SHP77 (cell line): Measurements from ENCODE around the gene RNF222.

Experiments used
- DNase-seq, 2 experiments: peaks; one replicate each; lab custom pipeline; 2025; lab: John Stamatoyannopoulos, UW

RNF222 gene, protein sequence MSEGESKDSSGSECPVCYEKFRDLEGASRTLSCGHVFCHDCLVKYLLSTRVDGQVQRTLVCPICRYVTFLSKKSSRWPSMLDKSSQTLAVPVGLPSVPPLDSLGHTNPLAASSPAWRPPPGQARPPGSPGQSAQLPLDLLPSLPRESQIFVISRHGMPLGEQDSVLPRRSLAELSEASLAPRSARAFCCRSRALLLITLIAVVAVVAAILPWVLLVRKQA

DNA sequence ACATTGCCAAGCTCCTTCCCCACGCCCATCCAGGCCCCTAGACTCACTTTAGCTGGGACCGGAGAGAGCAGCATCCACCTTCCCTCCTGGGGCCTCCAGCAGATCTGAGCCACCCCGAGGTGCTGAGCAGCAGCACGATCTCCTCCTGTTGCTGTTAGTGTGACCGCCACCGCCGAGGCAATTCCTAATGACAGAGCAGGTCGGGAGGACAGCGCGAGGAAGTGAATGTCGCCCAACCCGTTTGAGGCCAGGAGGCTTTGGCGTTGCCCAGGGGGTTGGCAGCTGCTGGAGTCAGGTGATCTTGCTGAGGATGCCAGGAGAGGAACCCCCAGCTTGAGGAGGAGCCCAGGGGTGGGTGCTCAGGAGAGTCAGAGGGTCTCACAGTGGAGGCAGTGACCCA lies at the start of gene RNF222:
RNF222 (minus strand) TSS at position 192 of the 400 bp plus-strand sequence. CDS start 4,366 bp downstream, outside the sequence.
- no peak for DNase-seq

GRCh38 chr17:8445536-8445935 lies 47.9 kb upstream of the RNF222 start:
- DNase-seq, result no peak

DNA sequence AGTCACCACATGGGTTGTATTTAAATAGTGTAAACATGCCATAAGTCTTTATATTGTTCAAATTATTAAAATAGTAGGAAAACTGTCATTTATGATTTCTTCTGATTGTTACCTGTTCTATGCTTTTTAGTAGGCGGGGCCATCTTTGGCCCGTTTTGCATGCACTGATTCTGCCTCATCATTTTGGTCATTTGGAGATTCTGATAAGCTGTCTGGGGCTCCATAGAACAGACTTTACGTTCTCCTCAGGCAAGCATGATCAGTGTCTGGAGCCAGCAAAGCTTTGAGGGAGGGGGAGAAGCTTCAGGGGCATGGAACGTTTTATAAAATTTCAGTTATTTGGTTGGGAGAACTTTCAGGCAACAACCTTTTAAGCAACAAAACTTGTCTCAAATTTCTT lies 46.9 kb upstream of the RNF222 start:
- no peak for DNase-seq

GRCh38 chr17:8443756-8444155 lies 46.1 kb upstream of the RNF222 start:
- no peak for DNase-seq

GRCh38 chr17:8442310-8442709 lies 44.7 kb upstream of the RNF222 start:
- DNase-seq, result no peak

DNA sequence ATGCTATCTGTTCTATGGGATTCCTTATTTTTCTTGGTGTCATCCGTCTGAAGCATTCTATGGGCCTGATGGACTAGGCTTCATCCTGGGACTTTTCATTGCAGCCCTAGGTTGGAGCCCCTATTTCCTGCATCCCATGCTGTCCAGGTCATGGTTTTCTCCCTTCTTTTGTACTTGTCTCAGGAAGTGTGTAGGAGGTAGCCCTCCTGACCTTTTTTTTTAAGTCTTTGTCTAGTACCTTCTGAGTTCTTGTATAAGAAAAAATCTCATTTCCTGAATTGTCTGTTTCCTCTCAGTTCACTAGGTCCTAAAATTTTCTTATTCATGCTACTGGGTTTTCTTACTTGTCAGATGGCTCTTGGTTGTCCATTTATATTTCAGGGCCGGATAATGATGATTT lies 44.1 kb upstream of the RNF222 start:
- no peak for DNase-seq

GRCh38 chr17:8439681-8440080 lies 42.1 kb upstream of the RNF222 start:
- DNase-seq, result no peak

- DNase-seq, result no peak
These were observed 40.8 kb upstream of the RNF222 start for GRCh38 chr17:8438441-8438840.

DNA sequence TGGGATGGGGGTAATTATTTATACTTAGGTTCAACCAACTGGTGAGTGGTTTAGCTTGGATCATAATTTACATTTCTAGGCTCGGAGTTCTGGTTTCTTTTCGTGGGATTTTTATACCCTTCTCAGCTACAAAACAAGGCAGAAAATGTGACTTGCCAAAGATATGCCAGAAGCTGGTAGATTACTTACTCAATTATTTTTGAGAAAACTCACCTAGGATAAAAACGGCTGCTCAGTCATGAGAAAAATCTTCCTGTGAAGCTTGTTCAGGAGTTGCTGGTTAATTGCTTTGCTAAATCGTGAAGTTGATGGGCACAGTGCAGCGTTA lies 39.2 kb upstream of the RNF222 start:
- DNase-seq, result no peak

DNA sequence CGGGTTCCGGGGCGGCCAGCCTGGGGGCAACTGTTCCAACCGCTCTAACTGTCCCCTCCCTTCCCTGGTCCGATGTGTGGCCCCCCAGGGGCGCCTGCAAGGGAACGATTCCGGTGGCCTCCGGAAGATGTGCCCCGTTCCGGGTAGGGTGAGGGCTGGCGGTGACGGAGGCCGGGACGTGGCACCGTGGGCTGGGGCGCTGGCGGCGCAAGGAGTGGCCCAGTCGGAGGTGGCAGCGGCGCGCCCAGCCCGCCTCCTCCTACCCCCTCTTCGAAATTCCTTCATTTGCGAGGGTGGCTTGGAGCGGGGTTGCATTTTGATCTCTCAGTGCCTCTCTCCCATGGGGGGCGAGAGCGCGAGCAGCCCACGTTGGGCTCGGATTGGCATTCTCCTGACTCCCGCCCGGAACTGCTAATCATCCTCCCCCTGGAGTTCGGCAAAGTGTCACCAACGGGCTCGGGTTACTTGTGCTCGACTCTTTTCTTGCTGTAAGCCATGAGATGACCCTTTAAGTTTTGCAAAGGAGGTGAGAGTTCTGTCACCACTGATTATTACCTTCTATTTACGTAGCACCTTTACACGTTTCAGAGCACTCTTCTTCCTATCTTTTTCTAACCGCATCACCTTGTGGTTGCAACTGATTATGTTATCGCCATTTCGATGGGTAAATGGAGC lies 38.7 kb upstream of the RNF222 start:
- peak; percentile 16 to 46 for DNase-seq

- DNase-seq, result peak; percentile 97 to 99
These were observed 37.9 kb upstream of the RNF222 start, which contains the start of gene NDEL1 for GRCh38 chr17:8435245-8436168. TSS of gene NDEL1 (plus strand) at chr17:8435884. CDS start at chr17:8444272, 8,388 bp downstream.

- no peak for DNase-seq
These were observed 33.3 kb upstream of the RNF222 start for GRCh38 chr17:8430966-8431365.

GRCh38 chr17:8426802-8427201 lies 29.2 kb upstream of the RNF222 start:
- no peak for DNase-seq

DNA sequence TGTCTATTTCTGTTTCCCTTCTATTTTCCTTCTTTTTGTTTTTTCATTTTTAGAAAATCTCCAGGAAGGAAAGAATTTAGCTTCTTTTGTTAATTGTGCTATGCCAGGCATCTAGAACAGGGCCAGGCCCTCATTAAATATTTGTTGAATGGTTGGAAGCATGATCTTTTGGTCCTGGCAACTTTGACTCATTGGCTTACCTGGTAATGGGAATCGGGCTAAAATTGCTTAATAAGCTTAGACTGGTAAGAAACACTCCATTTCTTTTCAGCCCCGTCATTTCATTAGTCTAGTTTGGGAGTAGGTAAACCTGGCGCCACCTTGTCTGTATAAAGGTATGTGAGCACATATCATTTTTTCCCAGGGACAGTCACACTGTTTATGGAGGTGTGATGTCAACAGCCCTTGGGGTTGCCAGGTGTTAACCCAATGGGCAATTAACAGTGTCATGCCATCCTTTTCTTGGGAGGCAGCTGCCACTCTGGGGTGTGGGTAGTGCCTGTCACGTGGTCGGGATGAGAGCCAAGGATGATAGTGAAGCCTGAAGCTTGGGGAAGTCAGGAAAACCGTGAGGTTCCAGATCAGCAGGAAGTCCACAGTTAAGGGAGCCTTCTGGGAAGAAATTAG lies 28.6 kb upstream of the RNF222 start:
- DNase-seq, result no peak

GRCh38 chr17:8421571-8421970 lies 23.9 kb upstream of the RNF222 start:
- no peak for DNase-seq

DNA sequence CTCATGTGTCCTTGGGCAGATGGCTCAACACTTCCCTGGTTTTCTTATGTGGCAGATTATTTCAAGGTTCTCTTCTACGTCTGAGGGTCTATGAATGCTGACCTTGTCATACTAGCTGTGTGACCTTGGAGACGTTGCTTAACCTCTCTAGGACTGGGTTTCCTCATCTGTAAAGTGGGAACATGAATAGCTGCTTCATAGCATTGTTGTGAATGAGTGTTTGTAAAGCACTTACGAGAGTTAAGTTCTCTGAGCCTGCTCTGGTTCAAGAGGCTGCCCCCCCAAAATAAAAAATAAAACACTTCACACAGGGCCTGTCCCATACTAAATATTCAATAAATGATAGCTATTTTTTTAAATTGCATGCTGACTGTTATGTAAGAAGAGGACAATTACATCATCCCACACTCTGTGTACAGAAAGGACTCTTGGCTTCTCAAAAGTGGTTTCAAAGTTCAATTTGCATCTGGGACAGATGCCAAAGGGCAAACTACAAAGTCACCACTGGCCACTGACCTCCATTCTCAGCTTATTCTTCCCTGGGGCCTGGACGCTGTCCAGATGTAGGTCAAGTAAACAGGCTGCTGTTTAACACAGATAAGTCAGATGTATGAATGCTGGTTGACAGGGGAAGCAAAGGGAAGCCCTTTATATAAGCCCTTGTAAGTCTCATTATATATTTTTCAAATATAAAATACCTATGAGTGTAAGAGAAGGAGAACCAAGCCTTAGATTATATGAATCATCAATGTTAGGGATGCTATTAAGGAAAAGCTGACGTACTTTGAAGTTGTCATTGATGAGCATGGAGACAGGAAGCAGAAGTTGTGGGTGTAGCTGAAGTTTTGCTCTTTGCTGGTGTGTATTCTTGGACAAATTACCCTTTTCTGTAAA lies 22.7 kb upstream of the RNF222 start:
- DNase-seq, result peak; percentile 33 to 38

DNA sequence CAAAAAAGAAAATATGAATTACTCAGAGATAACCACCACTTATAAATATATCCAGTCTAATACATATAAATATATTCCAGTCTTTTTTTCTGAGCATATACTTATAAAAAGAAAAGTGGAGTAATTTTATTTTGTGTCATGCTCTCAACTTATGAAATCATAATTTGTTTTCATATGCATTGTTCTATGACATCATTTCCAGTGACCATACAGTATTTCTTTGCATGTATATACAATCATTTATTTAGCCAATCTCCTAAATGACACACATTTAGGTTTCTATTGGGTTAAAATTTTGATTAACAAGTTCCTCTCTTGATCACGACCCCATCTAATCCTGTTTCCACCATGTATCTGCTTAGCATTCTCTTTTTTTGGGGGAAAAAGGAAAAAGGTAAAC lies 21.7 kb upstream of the RNF222 start:
- DNase-seq, result no peak

GRCh38 chr17:8418471-8418870 lies 20.8 kb upstream of the RNF222 start:
- DNase-seq, result no peak

DNA sequence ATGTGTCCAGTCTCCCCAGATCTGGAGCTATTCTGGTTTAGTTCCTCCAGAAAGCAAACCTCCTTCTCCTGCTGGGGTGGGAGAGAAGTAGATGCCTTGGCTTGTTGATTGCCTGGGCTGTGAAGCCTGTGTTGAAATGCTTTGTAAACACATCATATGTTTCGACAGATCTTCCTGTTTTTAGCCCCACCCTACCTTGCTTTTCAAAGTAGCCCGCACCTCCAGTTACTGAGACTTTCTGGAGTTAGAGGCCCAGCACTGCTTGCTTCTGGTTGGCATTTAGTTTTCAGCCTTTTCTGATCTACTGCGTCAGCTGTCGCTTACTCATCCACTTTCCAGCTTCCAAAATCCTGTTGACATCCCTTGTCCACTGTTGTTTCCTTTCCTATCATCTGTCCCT lies 20.2 kb upstream of the RNF222 start:
- no peak for DNase-seq

DNA sequence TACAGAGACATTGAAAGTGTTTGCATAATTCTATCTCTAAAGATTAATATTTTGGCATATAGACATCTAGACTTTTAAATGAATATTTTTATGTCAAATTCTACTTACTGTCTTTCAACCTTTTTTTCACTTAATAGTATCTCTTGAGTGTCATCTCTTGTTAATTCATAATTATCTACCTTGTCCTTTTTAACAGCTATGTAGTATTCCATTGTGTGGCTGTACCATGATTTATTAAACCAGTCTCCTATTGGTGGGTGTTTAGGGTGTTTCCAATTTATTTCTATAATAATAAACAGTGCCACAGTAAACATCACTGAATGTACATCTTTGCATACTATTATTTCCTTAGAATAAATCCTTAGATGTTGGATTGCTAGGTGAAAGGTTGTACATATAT lies 16.3 kb upstream of the RNF222 start:
- no peak for DNase-seq

GRCh38 chr17:8413328-8413727 lies 15.7 kb upstream of the RNF222 start:
- no peak for DNase-seq
